GM21825 (cell line): Measurements from ENCODE around the gene NPAS4.

Source experiments
- ATAC-seq: cut with Tn5 transposase; IDR thresholded peaks from one replicate; pipeline ENCODE4 v1.9.1; 2021; ENCODE audit warnings: mild to moderate bottlenecking, moderate library complexity; ENCODE audit not compliant: unreplicated experiment

Gene NPAS4

DNA sequence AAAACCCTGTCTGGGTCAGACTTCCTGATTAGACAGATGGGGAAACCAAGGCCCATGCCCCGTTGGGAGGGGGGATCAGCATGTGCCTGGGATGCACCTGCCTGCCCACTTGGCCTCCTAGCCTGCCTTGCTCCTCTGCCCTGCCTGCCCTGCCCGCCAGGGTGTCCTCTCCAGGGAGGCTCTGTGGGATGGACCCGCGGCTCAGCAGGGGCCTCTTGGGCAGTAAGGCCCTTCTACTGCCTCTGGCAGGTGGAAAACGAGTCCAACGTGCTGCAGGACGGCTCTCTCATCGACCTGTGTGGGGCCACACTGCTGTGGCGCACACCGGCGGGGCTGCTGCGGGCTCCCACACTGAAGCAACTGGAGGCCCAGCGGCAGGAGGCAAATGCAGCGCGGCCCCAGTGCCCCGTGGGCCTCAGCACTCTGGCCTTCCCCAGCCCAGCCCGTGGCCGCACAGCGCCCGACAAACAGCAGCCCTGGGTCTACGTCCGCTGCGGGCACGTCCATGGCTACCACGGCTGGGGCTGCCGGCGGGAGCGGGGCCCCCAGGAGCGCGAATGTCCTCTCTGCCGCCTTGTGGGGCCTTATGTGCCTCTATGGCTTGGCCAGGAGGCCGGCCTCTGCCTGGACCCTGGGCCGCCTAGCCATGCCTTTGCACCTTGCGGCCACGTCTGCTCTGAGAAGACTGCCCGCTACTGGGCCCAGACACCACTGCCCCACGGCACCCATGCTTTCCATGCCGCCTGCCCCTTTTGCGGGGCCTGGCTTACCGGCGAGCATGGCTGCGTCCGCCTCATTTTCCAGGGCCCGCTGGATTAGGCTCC is 54.7 kb downstream of the NPAS4 start:
- no peak for ATAC-seq
